ENCODE data around the gene TRAPPC3. TPM values are rescaled to one million over a fixed set of nuclear protein-coding genes. Genes with fewer than 3 reads are reported as not detected.
A peak's percentile ranks its signal among the peaks of the same experiment; 100 is the strongest.

Gene TRAPPC3
- total RNA-seq, 4 donors from 2014 or later: 68.3 to 132 (median 112) TPM

- H3K27ac ChIP-seq: no peak overlapping the region
- intact Hi-C loops (cut with DNase I): no loop called here
- H3K36me3 ChIP-seq: no peaks in the 10 kb centered on the region
- 58 to 87% methylated on average over 2 to 3 of the region's 9 CpGs for WGBS, 2 donors
- H3K9me3 ChIP-seq: no peaks in the 10 kb centered on the region
- H3K4me1 ChIP-seq: no peaks in the 10 kb centered on the region
- TF ChIP-seq POLR2A (IDR thresholded peaks at IDR 0.05) (no peak), CTCF (IDR thresholded peaks at IDR 0.05) (no peak)
- H3K27me3 ChIP-seq: no peaks in the 10 kb centered on the region
- DNase-seq: no peak
- H3K4me3 ChIP-seq: no peak overlapping the region
These were observed 41.9 kb downstream of the TRAPPC3 start for GRCh38 chr1:36107394-36107793.

GRCh38 chr1:36106269-36106668 is 43.0 kb downstream of the TRAPPC3 start:
- no peak for DNase-seq
- H3K4me3 ChIP-seq: no peak overlapping the region
- no peaks in the 10 kb centered on the region for H3K27me3 ChIP-seq
- H3K27ac ChIP-seq: no peak overlapping the region
- TF ChIP-seq CTCF (IDR thresholded peaks at IDR 0.05) (no peak), POLR2A (IDR thresholded peaks at IDR 0.05) (no peak)
- no peaks in the 10 kb centered on the region for H3K4me1 ChIP-seq
- H3K9me3 ChIP-seq: no peaks in the 10 kb centered on the region
- H3K36me3 ChIP-seq: no peaks in the 10 kb centered on the region
- WGBS, 2 donors: 18 to 55% methylated on average over 4 of the region's 5 CpGs
- intact Hi-C loops (cut with DNase I): no loop called here

- H3K9me3 ChIP-seq: no peaks in the 10 kb centered on the region
- H3K36me3 ChIP-seq: peaks cover 0 to 5% (median 0%) of the 10 kb centered on the region in 3 donors
- no peak overlapping the region for H3K4me3 ChIP-seq
- intact Hi-C loops (cut with DNase I): loop anchor here (5.0 kb wide), 1 partner anchor 86 kb away; no protein-coding TSS in a partner anchor
- peaks cover 6 to 14% (median 6%) of the 10 kb centered on the region in 3 donors for H3K4me1 ChIP-seq
- H3K27me3 ChIP-seq: no peaks in the 10 kb centered on the region
- no peak for DNase-seq
- H3K27ac ChIP-seq: no peak overlapping the region
- WGBS, 2 donors: 96 to 98% methylated on average over 5 of the region's 5 CpGs
- TF ChIP-seq CTCF (IDR thresholded peaks at IDR 0.05) (no peak), POLR2A (IDR thresholded peaks at IDR 0.05) (no peak)
These were observed 47.7 kb downstream of the TRAPPC3 start for GRCh38 chr1:36101546-36101945.

- no peaks in the 10 kb centered on the region for H3K27me3 ChIP-seq
- intact Hi-C loops (cut with DNase I): loop anchor here (5.0 kb wide), 1 partner anchor 87 kb away; no protein-coding TSS in a partner anchor
- H3K4me1 ChIP-seq: peaks cover 6 to 14% (median 6%) of the 10 kb centered on the region in 3 donors
- no peak overlapping the region for H3K4me3 ChIP-seq
- no peaks in the 10 kb centered on the region for H3K9me3 ChIP-seq
- peaks cover 0 to 17% (median 0%) of the 10 kb centered on the region in 3 donors for H3K36me3 ChIP-seq
- 65 to 78% methylated on average over 6 of the region's 6 CpGs for WGBS, 2 donors
- TF ChIP-seq POLR2A (IDR thresholded peaks at IDR 0.05) (no peak), CTCF (IDR thresholded peaks at IDR 0.05) (no peak)
- no peak overlapping the region for H3K27ac ChIP-seq
- DNase-seq: no peak
These were observed 48.9 kb downstream of the TRAPPC3 start for GRCh38 chr1:36100376-36100775.

- Histone ChIP-seq H3K27me3 (no peaks in the 10 kb centered on the region), H3K4me1 (peaks cover 6 to 18% (median 6%) of the 10 kb centered on the region in 3 donors), H3K36me3 (peaks cover 0 to 22% (median 3%) of the 10 kb centered on the region in 3 donors), H3K4me3 (peak overlapping the region in 1 of 4 donors; percentile 34), H3K9me3 (no peaks in the 10 kb centered on the region), H3K27ac (peak overlapping the region in 3 of 4 donors; percentile 32 to 44 (median 40))
- DNase-seq: no peak
- WGBS, 2 donors: 9 to 16% methylated on average over 10 of the region's 18 CpGs
- TF ChIP-seq CTCF (IDR thresholded peaks at IDR 0.05) (peak; percentile 77 to 92 (median 84)), POLR2A (IDR thresholded peaks at IDR 0.05) (no peak)
- intact Hi-C loops (cut with DNase I): loop anchor here (5.0 to 10.0 kb wide), 3 partner anchors 32 to 325 kb away; no protein-coding TSS in a partner anchor
These were observed 49.5 kb downstream of the TRAPPC3 start for GRCh38 chr1:36099681-36100341.

Data from esophagus squamous epithelium (tissue), 5 donors.